K562 (cell line): ENCODE measurements around the gene CRLF3.
"Not testable (repeated sequence)": the region's sequence is repeated elsewhere in the genome, so short reads cannot be mapped to it uniquely, and the experiment has no call there.

Source experiments
- BACH1 ChIP-seq: fragments of 200-800 bp; sonication (Bioruptor generic); IDR thresholded peaks from 2 replicates; pipeline ENCODE4 v1.6.1; 2016; ENCODE audit warnings: missing genetic modification characterization, missing compliant biosample characterization
- CHD2 ChIP-seq: IDR thresholded peaks from 2 replicates; pipeline ENCODE4 v1.6.1; 2011; ENCODE audit warnings: low read depth, low read length
- ELF4 ChIP-seq: fragments of 450-650 bp; formaldehyde crosslinking; IDR thresholded peaks from 2 replicates; pipeline ENCODE4 v1.4.0; 2022; ENCODE audit warnings: missing genetic modification characterization
- EP300 ChIP-seq: IDR thresholded peaks from 2 replicates; pipeline ENCODE4 v1.6.1; 2012; ENCODE audit warnings: low read length, improper control_type of control experiment
- JUND ChIP-seq, 2 experiments: IDR thresholded peaks; 2 replicates in 1 of 2; 3 replicates in 1 of 2; pipeline ENCODE4 v1.6.1; 2011; ENCODE audit warnings: borderline replicate concordance in 2 of 2, low read depth in 2 of 2, low read length in 2 of 2, improper control_type of control experiment in 1 of 2, missing biosample characterization in 1 of 2, missing genetic modification characterization in 1 of 2, missing genetic modification reagents in 1 of 2
- NBN ChIP-seq: fragments of 450-650 bp; IDR thresholded peaks from 2 replicates; pipeline ENCODE4 v1.6.1; 2016; ENCODE audit warnings: low read depth, mild to moderate bottlenecking
- SPI1 ChIP-seq: IDR thresholded peaks from 2 replicates; pipeline ENCODE4 v1.6.1; 2011; ENCODE audit warnings: low read depth, low read length, control low read depth, borderline replicate concordance
- TCF7L2 ChIP-seq: fragments of 150-350 bp; IDR thresholded peaks from 2 replicates; pipeline ENCODE4 v1.6.1; 2016; ENCODE audit warnings: low read depth, mild to moderate bottlenecking, low read length, moderate library complexity
- ZNF282 ChIP-seq: sonication (generic); formaldehyde crosslinking; IDR thresholded peaks from 2 replicates; pipeline ENCODE4 v1.8.1; 2023; ENCODE audit warnings: missing genetic modification reagents
- TF ChIP-seq, protein P1 (sequence below), 3 experiments: IDR thresholded peaks in 2 of 3; conservative IDR thresholded peaks in 1 of 3; 2 replicates each; pipeline ENCODE4 v1.5.1; 2011 to 2012; ENCODE audit warnings: low read length in 3 of 3, mild to moderate bottlenecking in 3 of 3, control low read depth in 2 of 3, improper control_type of control experiment in 1 of 3, inconsistent platforms in 1 of 3, low read depth in 1 of 3, mixed read lengths in 1 of 3, moderate library complexity in 1 of 3; ENCODE audit not compliant: insufficient read depth in 2 of 3

DNA sequence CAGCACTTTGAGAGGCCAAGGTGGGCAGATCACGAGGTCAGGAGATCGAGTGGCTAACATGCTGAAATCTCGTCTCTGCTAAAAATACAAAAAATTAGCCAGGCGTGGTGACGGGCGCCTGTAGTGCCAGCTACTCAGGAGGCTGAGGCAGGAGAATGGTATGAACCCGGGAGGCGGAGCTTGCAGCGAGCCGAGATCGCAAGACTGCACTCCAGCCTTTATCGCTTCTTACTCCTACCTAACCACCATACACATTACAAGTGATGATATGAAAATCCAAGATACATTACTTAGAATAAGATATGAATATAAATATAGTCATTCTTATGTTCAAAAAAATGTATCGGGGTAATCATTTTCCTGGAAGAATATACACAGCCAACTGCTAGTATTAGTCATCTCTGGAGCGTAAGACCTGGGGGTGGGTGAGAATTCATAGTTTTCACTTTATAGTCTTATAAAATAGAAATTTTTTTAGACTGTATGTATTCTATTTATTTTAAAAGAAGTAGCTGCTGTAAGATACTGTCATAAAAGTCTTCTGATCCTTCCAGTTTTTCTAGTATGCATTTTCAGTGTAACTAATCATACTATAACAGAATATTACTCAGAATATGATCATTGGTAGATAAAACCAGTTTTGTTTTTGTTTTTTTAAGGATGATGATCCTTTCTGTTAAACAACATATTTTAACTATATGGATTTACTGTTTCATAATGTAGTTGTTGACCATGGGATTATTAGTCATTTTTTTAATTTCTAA is 56.7 kb downstream of the CRLF3 start:
- not testable (repeated sequence) for TF ChIP-seq TCF7L2; JUND (IDR thresholded peaks at IDR 0.05; ENCODE audit: borderline replicate concordance, low read depth, low read length); JUND (tag; IDR thresholded peaks at IDR 0.05; ENCODE audit: borderline replicate concordance, low read depth, low read length); ZNF282; SPI1; CHD2; NBN; BACH1 (tag); EP300; ELF4 (CRISPR knock-in tag)
- TF ChIP-seq, protein P1, sequence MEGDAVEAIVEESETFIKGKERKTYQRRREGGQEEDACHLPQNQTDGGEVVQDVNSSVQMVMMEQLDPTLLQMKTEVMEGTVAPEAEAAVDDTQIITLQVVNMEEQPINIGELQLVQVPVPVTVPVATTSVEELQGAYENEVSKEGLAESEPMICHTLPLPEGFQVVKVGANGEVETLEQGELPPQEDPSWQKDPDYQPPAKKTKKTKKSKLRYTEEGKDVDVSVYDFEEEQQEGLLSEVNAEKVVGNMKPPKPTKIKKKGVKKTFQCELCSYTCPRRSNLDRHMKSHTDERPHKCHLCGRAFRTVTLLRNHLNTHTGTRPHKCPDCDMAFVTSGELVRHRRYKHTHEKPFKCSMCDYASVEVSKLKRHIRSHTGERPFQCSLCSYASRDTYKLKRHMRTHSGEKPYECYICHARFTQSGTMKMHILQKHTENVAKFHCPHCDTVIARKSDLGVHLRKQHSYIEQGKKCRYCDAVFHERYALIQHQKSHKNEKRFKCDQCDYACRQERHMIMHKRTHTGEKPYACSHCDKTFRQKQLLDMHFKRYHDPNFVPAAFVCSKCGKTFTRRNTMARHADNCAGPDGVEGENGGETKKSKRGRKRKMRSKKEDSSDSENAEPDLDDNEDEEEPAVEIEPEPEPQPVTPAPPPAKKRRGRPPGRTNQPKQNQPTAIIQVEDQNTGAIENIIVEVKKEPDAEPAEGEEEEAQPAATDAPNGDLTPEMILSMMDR (IDR thresholded peaks at IDR 0.05 in 2 of 3, conservative IDR thresholded peaks at IDR 0.05 in 1 of 3; ENCODE audit: insufficient read depth in 2 of 3, low read depth in 1 of 3, low read length in 3 of 3), result not testable (repeated sequence)
